Stimulated activated CD8-positive, alpha-beta memory T cell treated with anti-CD3 and anti-CD28 coated beads, Interleukin-15, amount 100 ng/mL, for 4 hours (primary cell): ENCODE measurements around the gene FAM222A.

ENCODE experiments used
- DNase-seq, 2 donors: peaks; one replicate each; pipeline ENCODE4 v3.0.0-alpha.2; 2020; ENCODE audit warnings: low read depth in 2 of 2

FAM222A gene

DNA sequence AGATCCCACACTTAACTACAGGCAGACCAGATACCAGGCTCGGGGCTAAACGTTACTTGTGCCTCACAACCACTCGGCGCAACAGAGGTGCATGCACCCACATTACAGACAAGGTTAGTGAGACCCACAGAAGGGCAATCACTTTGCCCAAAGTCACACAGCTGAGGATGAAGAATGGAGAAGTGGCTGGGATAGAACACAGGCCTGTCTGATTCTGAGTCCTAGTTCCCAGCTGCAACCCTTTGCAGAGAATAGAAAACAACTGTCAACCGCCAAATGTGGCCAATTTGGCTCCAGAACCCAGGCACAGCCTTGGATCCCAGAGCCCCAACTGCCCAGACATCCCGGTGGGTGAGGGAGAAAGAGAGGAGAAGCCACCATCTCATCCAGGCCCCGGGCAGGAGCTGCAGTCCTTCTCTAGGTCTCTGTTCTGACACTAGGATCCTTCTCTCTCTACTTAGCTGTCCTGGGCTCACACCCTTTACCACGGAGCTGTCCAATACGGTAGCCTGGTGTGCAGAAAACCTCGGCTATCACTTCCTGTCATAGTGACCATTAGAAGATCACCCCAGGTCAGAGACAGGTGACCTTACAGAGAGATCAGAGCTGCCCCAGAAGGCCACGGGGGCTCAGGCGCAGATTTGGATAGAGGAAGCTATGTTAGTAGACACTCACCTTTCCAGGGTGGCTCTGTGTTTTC is 59.1 kb downstream of the FAM222A start:
- DNase-seq: no peak

DNA sequence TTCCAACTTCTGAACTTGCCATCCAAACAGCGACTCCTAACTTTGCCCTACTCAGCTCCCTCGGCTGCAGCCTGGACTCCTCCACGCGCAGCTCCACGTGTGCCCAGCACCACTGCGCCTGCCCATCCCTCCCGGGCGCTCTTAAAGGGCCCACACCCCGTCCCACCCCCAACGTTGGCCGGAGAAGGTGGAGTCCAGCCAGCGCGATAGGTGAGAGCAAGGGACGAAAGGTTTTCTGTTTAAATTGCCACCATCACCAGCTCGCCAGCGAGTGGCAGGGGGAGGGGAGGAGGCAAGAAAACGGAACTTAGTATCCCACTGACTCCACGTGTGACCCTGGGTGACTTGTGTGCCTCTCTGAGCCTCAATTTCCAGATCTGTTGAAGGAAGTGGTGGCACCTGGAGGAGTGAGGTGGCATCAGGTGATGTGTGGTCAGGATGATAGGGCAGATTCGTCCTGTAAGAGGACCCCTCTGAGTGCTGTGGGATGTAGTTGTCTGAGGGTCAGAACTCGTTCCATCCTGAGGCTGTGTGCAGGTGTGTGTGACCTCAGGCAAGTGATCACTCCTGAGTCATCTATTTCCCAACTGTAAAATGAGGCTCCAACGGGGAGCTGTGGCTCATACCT is 59.9 kb downstream of the FAM222A start:
- DNase-seq: no peak

DNA sequence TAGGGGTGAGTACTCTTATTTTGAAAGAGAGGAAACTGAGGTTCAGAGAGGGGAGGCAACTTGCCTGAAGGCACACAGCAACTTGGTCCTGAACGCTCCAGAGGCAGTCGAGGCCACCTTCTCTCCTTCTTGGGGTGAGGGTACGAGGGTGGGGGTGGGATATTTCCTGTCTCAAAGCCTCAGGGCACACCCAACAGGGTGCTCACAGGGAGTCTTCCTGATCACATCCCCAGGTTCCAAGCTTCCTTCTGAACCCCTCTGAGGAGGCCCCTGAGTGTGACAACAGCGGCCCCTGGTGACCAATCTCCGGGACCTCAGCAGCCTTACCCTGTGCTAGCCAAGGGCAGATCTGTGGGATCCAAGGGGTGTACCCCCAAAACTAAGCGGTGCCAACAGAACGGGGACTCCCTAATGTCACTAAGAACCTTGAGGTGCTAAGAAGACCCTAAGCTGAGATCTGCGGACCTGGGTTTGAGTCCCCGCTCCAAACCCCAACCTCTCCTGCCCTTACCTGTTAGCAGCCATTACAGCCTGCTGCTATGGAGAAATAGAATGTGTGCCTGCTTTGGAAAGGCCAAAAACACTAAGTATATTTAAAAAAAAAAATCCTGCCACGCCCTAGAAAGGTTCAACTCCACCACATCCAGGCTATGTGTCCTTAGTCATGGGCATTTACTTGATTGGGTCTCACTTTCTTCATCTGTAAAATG is 61.7 kb downstream of the FAM222A start:
- peak; percentile 17 to 36 for DNase-seq

DNA sequence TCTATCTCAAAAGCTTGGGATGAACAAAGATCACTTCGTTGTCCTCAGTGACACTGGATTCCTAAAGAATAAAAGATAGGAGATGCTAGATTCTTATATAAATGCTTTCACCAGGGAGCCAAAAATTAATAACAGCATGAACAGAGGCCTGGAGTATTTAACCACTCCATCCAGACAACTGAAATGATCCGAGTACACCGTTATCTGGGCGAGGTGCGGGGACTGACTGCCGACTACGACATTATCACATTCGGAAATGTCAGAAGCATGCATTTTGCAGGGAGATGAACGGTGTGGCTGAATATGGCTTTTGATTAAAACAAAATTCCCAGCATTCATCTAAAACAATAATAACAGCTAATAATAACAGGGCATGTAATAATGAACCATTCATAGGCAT is 63.0 kb downstream of the FAM222A start:
- no peak for DNase-seq

DNA sequence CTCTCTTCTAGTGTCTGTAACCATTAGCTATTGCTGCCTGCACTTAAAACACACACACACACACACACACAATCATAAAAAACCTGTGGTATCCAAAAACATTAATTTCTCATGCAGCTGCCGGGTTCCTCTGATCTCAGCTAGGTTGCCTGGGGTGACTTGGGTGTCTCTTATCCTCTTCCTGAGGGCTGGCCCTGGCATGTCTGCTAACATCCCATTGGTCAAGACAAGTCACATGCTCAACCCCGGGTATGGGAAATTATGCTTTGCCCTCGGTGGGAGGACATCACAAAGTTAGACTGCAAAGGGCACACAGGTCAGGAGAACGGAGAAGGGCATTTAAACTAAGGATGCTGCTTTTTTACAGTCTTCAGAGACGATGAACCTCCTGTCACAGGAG is 63.9 kb downstream of the FAM222A start:
- DNase-seq: no peak

DNA sequence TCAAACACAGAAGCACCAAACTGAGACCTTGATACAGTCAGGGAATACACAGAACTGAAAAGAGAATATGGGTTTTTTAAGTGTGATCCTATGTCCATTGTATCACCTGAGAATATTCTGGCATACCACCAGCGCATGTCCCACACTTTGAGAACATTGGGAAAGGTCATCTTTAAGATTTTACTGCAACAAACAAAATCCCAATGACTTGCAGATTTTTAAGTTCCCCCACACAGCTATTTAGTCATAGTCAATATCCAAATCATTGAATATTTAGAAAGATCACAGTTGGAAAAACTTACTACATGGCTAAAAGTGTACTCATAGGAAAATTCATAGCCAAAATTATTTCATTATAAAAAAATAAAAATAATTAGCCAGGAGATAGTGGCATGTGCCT is 65.1 kb downstream of the FAM222A start:
- no peak for DNase-seq

DNA sequence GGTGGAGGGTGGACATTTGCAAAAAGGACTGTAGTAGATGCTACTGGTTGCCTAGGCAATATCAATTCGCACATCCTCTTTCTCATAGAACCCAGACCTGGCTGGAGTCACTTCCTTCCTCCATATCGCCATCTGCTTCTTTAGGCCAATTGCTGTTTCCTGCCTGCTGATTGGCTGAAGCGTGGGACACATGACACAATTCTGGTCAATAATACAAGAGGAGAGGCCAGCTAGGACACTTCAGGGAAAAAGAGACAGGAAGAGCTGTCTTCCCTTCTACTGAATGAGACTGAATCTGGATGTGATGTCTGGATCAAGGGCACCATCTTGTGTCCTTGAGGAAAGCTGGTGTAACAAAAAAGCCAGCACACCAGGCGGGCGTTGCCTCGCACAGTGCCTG is 65.8 kb downstream of the FAM222A start:
- no peak for DNase-seq

DNA sequence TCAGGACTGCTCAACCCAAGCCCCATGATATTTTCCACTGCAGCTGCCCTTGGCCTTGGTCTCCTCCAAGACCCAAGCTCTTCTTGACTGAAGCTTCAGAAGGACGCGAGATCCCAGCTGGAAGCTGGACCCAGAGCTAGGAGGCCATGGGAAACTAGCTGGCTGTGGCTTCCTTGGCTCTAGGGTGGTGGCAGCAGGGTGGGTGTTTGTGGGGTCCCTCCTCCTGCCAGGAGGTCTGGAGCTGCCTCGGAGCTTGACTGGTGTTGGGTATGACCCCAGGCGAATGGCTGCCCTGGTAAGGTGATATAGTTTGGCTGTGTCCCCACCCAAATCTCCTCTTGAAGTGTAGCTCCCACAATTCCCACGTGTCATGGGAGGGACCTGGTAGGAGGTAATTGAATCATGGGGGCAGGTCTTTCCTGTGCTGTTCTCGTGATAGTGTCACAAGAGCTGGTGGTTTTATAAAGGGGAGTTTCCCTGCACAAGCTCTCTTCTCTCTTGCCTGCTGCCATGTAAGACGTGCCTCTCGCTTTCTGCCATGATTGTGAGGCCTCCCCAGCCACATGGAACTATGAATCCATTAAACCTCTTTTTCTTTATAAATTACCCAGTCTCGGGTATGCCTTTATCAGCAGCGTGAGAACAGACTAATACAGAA is 68.2 kb downstream of the FAM222A start:
- no peak for DNase-seq

DNA sequence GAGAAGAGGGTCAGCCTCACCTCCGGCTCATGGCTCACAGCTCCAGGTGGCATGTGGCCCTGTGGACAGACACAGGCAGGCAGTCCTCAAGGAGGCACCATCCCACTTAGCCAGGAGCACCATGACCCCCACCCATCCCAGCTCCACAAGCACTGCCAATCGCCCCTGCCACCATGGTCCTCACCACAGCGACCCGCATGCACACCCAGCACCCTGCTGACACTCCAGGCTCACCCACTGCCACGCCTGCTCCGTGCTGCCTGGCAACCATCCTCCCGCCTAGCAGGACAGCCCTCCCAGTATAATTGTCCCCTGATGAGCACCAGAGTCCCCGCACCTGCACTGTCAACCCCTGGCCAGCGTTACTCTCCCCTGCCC is 68.7 kb downstream of the FAM222A start:
- DNase-seq: no peak

DNA sequence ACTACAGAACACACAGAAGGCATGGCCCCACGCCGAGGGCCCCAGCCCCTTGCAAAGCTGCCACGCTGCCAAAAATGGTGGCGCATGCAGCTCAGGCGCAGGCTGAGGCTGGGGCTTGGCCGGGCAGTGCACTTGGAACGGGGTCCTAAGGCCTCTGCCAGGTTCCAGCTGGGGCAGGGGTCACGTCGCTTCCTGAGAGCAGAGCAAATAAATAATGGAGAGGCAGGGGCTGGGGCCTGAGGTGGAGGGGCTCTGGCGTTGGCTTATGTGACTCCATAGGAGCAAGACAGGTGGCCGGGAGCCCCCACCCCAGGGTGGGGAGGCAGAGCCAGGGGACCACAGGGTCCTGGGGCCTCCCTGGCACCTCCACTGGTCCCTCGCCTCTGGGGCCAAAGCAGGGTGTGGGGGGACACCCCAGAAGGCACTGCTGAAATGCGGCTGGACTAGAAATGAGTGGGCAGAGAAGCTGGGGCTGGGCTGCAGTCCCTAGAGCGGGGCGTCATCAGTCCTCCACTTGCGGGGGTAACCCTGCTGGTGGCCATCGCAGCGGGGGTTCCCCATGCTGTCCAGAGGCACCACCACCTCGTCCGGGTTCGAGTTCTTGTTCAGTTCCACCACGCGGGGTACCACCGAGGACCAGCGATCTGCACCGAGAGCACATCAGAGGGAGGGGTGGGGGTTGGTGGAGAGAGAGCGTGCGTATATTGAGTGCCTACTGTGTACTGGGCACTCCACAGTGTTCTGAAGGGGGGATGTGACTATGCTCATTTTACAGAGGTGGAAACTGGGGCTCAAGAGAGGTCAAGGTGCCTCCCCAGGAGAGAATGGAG is 69.7 kb downstream of the FAM222A start:
- no peak for DNase-seq

DNA sequence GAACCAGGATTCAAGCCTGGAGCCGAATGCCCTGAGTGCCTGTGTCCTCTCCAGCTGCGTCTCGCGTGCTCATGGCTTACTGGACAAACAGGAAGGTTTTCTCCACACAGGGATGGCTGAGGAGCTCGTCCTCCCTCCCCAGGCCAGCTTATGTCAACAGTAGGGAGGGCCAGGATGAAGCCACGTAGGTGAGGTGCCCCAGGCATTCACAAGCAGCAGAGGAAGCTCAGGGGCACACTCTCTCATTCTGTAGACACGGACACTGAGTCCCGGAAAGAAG is 70.3 kb downstream of the FAM222A start:
- no peak for DNase-seq

DNA sequence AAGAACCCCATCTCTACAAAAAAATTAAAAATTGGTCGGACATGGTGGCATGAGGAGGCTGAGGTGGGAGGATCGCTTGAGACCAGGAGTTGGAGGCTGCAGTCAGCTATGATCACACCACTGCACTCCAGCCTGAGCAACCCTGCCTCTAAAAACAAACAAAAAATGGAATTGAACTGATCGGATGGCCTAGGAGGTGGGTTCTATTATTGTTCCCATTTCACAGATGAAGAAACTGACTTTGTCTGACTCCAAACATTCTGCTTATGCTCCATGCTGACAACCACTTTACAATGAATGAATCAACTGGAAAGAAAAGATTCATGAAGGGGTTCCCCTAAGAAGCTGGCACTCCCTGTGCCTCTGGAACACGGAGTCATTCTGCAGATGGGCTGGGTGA is 72.2 kb downstream of the FAM222A start:
- no peak for DNase-seq

DNA sequence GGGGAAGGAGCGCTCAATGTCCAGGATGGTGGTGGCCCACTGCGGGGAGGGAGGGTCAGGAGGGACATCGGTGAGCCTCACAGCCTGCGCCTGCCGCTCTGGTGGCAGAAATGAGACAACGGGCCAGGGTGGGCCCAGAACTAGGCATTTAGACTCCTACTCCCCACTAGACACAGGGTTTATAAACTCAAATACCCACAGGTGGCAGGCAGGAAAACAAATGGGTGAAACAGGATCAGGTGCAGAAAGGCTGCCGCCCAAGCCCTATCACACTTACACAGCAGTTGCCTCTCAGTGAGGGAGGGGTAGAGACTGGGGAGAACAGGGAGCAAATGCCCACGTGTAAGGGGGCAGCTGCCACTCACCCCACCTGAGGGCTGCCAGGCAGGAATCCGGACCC is 73.2 kb downstream of the FAM222A start:
- DNase-seq: no peak

DNA sequence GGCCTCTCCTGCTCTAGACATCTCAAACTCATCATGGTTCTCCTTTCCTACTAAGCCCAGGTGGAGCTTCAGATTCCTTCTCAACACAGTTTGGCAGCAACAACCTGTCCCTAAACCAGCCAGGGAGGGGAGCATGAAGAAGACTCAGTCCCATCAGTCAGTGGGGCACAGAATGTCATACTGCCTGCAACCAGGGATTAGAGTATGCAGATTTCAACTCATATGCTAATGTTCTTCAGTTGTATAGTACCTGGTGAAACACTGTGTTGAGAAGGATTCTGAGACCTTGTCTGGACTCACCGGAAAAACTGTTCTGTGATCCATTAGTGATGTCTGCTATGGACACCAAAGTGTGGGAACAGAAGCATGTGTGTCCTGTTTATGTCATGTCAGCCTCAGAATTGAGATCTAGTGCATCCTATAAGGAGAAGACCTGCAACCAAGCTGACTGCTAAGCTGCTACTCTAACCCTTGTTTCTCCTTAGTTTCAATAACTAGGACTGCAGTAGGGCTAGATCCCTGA is 76.0 kb downstream of the FAM222A start:
- no peak for DNase-seq

DNA sequence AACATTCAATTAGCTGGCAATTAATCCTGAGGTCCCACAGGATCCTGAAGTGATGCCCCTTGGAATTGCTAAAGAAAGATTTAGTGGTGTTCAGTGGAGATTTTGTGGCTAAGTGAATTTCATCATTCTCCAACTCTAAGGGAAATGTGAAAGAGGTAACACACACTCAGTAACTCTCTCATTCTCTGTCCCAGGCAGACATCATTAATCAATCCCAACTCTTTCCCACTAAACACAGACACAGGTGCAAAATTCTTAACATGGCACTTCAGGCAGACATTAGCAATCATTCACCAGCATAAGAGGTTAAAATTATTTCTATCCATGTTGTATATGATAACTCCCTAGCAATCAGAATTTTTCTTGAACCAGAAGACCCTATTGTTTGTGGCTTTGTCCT is 79.4 kb downstream of the FAM222A start:
- no peak for DNase-seq

DNA sequence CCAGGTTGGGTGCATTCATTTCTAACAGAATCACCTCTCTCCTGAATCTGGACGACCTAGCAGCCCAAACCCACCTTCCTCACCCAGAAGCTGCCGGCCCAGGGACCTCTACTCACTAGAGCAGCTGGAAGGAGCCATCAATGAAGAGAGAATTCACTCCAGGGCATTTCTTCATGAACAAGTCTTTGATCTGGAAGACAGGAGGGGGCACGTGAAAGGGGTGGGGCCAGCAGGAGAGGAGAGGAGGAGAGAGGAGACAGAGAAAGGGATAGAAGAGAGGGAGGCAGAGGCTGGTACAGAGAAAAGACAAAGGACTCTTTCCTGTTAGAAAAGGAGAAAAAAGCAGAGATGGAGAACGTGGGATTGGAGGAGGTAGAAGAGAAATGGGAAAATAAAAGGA is 79.8 kb downstream of the FAM222A start:
- no peak for DNase-seq

DNA sequence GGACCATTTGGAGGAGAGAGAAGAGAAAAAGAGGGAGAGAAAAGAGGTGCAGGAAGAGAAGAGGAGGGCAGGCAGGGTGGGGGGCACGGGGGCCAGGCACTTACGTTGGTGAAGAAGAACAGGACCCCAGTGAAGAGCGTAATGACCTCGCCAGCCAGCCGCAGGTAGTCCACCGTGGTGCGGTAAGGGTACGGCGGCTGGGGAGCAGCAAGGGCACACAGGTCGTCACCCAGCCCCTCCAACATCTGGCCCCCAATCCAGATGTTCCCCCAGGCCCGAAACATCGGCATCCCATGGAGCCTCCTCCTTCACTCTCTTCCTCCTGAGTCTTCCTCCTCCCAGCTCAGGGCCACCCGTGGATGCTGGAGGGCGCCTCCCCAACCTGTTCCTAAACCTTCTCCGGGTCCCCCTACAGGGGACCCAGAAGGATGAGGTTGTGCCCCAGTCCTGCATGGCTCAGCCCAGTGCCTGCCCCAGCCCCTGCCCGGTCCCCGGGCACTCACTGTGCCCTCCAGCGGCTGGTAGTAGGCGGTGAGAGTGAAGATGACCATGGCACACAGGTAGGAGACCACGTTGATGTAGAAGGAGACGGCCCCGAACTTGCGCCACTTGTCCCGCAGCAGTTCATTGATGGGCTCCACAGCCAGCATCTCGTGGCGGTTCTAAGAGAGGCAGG is 80.3 kb downstream of the FAM222A start:
- DNase-seq: no peak

DNA sequence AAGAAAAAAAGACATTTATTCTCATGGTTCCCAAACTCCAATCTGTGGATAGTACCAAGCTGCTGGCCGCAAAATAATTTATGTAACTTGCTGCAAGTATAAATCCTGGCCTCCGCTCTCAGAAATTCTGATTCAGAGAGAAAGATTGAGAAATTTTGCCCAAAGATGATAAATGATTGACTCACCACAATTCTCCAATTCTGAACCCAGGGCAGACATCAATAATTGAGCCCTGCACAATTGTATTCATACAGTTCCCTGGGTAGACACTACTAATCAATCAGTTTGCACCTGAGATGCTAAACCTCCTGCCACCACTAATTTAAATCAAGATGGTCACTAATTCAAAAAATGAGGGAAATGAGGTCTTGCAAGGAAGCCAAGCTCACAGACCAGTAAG is 81.4 kb downstream of the FAM222A start:
- DNase-seq: no peak

DNA sequence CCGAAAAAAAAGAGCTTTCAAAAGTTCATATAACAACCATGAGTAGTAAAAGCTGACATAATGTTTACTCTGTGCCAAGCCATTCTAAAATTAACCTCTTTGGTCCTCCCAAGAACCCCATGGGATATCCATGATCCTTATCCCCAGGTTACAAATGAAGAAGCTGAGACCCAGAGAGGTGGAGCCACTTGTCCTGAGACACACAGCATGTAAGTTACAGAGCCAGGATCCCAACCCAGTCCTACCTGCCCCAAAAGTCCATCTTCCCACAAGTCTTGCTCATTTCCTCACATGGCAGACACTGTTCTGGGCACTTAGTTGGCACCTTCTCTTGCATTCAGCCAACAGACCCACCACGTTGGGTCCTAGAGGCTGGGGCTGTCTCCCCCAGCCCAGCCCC is 82.4 kb downstream of the FAM222A start:
- DNase-seq: no peak

DNA sequence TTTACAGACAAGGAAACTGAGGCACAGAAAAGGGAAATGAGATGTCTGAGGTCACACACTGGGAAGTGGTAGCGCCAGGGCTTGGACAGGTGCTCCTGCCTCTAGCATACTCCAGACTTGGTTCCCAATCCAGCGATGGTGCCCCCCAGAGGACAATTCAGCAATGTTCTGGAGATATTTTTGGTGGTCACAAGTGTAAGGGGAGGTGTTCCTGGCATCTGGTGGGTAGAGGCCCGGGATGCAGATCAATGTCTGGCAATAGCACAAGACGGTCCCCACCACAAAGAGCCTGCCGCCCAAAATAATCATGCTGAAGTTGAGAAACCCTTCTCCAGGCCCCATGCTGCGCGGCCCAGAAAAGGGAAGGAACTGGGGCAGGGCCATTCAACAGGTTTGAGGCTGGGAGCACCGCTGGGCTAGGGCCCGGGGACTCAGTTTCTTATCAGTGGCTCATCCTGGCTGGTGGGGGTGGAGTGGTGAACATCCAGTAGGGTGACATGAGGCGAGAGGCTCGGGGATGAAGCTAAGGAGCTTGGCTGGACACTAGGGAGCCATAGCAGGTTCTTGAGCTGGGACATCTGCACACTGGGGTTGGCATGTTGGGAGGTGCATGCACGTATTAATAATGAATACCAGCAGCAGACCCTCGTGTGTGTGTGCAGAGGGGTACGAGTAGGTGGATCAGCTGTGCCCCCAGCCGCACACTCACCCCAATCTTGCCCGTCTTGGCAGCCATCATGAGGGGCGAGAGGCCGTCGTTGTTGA is 84.5 kb downstream of the FAM222A start:
- no peak for DNase-seq

DNA sequence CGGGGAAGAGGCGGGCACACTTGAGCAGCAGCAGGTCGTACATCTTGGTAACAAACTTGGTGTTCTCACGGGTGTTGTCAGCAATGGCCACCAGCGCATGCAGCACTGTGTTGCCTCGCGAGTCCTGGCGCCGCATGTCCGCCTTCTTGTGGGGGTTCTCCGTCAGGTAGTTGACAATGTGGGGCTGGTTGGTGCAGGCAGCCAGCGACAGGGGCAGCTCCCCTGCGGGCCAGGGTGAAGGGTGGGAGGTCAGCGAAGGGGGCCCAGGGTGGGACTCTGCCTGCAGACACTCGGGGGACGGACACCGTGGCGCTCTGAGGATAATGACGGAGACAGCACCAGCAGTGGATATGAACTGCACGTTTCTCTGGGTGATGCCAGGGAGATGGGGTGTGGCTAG is 85.1 kb downstream of the FAM222A start:
- DNase-seq: no peak
